SK-N-SH treated with all-trans-retinoic acid at 6 μM for 48 hours (cell line): ENCODE data around the gene PRX.

Experiments
- ATAC-seq: fragments of 200-7000 bp; cut with Tn5 transposase; 3 replicates; pipeline ENCODE4 v1.9.1; 2020; ENCODE audit warnings: mild to moderate bottlenecking, moderate library complexity
- ARNTL ChIP-seq: fragments of 450-650 bp; formaldehyde crosslinking; IDR thresholded peaks from 2 replicates; pipeline ENCODE4 v1.5.0; 2020; ENCODE audit warnings: low read depth, mild to moderate bottlenecking, moderate library complexity, borderline replicate concordance
- CSDC2 ChIP-seq: fragments of 250-450 bp; sonication (Bioruptor Pico); IDR thresholded peaks from 2 replicates; pipeline ENCODE4 v1.5.0; 2020; ENCODE audit warnings: mild to moderate bottlenecking, moderate library complexity
- ESRRG ChIP-seq: fragments of 250-450 bp; sonication (Bioruptor Pico); IDR thresholded peaks from 2 replicates; pipeline ENCODE4 v1.6.1; 2021; ENCODE audit warnings: mild to moderate bottlenecking
- GLIS3 ChIP-seq: fragments of 250-450 bp; sonication (Bioruptor Pico); IDR thresholded peaks from 2 replicates; pipeline ENCODE4 v1.5.0; 2020; ENCODE audit warnings: mild to moderate bottlenecking, moderate library complexity
- ISL1 ChIP-seq: fragments of 250-450 bp; sonication (Bioruptor Pico); IDR thresholded peaks from 2 replicates; pipeline ENCODE4 v2.1.2; 2022; ENCODE audit warnings: mild to moderate bottlenecking, moderate library complexity
- PATZ1 ChIP-seq: fragments of 250-450 bp; sonication (Bioruptor Pico); IDR thresholded peaks from 2 replicates; pipeline ENCODE4 v1.8.0; 2020; ENCODE audit warnings: mild to moderate bottlenecking, moderate library complexity, borderline replicate concordance
- POU6F1 ChIP-seq: fragments of 250-450 bp; sonication (Bioruptor Pico); IDR thresholded peaks from 2 replicates; pipeline ENCODE4 v1.8.0; 2021; ENCODE audit warnings: low read depth, mild to moderate bottlenecking, moderate library complexity, borderline replicate concordance
- PPARA ChIP-seq: fragments of 250-450 bp; sonication (Bioruptor Pico); IDR thresholded peaks from 2 replicates; pipeline ENCODE4 v1.5.0; 2020; ENCODE audit warnings: mild to moderate bottlenecking, borderline replicate concordance
- RARB ChIP-seq: fragments of 250-450 bp; sonication (Bioruptor Pico); IDR thresholded peaks from 2 replicates; pipeline ENCODE4 v1.8.0; 2021; ENCODE audit warnings: mild to moderate bottlenecking, moderate library complexity
- SNAI2 ChIP-seq: fragments of 250-450 bp; sonication (Bioruptor Pico); IDR thresholded peaks from 2 replicates; pipeline ENCODE4 v1.5.0; 2020; ENCODE audit warnings: mild to moderate bottlenecking, moderate library complexity
- TCF4 ChIP-seq: fragments of 250-450 bp; sonication (Bioruptor Pico); IDR thresholded peaks from 2 replicates; pipeline ENCODE4 v1.8.0; 2021; ENCODE audit warnings: mild to moderate bottlenecking, moderate library complexity, borderline replicate concordance
- TOX ChIP-seq: fragments of 250-450 bp; sonication (Bioruptor Pico); IDR thresholded peaks from 2 replicates; pipeline ENCODE4 v1.8.0; 2021; ENCODE audit warnings: mild to moderate bottlenecking, moderate library complexity, borderline replicate concordance
- TSHZ2 ChIP-seq: fragments of 250-450 bp; sonication (Bioruptor Pico); IDR thresholded peaks from 2 replicates; pipeline ENCODE4 v1.5.0; 2020; ENCODE audit warnings: mild to moderate bottlenecking, moderate library complexity
- ZC3H10 ChIP-seq: fragments of 250-450 bp; sonication (Bioruptor Pico); IDR thresholded peaks from 2 replicates; pipeline ENCODE4 v1.5.1; 2021; ENCODE audit warnings: mild to moderate bottlenecking, moderate library complexity
- ZFP3 ChIP-seq: fragments of 250-450 bp; sonication (Bioruptor Pico); IDR thresholded peaks from 2 replicates; pipeline ENCODE4 v1.5.0; 2020; ENCODE audit warnings: mild to moderate bottlenecking, moderate library complexity
- ZFP30 ChIP-seq: fragments of 450-650 bp; formaldehyde crosslinking; IDR thresholded peaks from 2 replicates; pipeline ENCODE4 v1.5.0; 2022; ENCODE audit warnings: mild to moderate bottlenecking, moderate library complexity
- ZNF565 ChIP-seq: fragments of 450-650 bp; formaldehyde crosslinking; conservative IDR thresholded peaks from 2 replicates; pipeline ENCODE4 v1.5.0; 2020; ENCODE audit warnings: low read depth, mild to moderate bottlenecking, moderate library complexity
- ZNF70 ChIP-seq: fragments of 450-650 bp; formaldehyde crosslinking; IDR thresholded peaks from 2 replicates; pipeline ENCODE4 v1.5.0; 2020; ENCODE audit warnings: mild to moderate bottlenecking, moderate library complexity
- ZNF8 ChIP-seq: fragments of 450-650 bp; formaldehyde crosslinking; IDR thresholded peaks from 2 replicates; pipeline ENCODE4 v1.5.0; 2020; ENCODE audit warnings: mild to moderate bottlenecking, moderate library complexity
- TF ChIP-seq, protein P1 (sequence below): fragments of 250-450 bp; sonication (Bioruptor Pico); IDR thresholded peaks from 2 replicates; pipeline ENCODE4 v1.5.1; 2021; ENCODE audit warnings: mild to moderate bottlenecking, moderate library complexity

The PRX gene

DNA sequence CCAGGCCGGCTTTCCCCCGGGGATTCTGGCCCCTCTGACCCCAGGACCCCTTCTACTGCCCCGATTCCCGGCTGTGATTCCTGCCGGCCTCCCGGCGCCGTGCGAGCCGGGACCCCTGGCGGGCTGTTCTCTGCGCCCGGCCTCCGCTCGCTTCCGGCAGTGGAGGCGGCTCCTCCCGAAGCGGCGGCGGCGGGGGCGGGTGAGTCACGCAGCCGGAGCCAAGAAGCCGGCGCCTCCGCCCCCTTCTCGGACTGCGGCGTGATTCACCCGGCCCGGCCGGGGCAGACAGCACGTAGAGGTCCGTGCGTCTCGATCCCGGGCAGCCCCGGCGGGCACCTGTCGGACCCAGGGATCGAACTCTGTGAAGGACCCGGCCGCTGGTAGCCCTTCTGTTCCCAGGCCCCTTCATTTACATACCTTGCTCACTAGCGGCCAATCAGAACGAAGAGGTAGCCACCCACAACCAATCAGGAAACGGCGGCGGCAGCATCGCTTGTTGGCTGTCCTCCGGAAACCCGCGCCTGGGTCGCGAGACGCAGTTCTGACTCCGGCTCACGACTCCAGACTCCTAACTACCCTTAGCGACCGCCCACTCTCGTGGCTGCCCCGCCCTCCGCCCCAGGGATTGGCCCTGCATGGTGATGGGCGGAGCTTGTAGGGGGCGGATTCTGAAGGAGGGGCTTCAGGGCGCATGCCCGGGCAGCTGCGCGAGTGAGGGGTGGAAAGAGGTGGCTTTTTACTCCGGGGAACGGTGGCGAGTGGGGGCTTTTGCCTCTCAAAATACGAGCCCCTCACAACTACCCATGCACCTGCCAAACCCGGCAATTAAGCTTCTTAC is 12.5 kb upstream of the PRX start, which contains the start of gene SERTAD1:
Gene SERTAD1 (minus strand): TSS at position 543 of the 838 bp plus-strand sequence. CDS start 2,446 bp downstream, outside the sequence.
- peak; percentile 86 for ATAC-seq
- TF ChIP-seq ZFP3 (CRISPR knock-in tag) (no peak), ZNF565 (CRISPR knock-in tag) (no peak), ZNF8 (CRISPR knock-in tag) (no peak), GLIS3 (CRISPR knock-in tag) (no peak), ISL1 (CRISPR knock-in tag) (no peak), TCF4 (CRISPR knock-in tag) (no peak), ARNTL (CRISPR knock-in tag) (no peak), ZC3H10 (CRISPR knock-in tag) (no peak), TSHZ2 (CRISPR knock-in tag) (no peak), ESRRG (CRISPR knock-in tag) (no peak), PATZ1 (CRISPR knock-in tag) (no peak), SNAI2 (CRISPR knock-in tag) (no peak)
- TF ChIP-seq, protein P1, sequence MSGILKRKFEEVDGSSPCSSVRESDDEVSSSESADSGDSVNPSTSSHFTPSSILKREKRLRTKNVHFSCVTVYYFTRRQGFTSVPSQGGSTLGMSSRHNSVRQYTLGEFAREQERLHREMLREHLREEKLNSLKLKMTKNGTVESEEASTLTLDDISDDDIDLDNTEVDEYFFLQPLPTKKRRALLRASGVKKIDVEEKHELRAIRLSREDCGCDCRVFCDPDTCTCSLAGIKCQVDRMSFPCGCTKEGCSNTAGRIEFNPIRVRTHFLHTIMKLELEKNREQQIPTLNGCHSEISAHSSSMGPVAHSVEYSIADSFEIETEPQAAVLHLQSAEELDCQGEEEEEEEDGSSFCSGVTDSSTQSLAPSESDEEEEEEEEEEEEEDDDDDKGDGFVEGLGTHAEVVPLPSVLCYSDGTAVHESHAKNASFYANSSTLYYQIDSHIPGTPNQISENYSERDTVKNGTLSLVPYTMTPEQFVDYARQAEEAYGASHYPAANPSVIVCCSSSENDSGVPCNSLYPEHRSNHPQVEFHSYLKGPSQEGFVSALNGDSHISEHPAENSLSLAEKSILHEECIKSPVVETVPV (CRISPR knock-in tag), result no peak

DNA sequence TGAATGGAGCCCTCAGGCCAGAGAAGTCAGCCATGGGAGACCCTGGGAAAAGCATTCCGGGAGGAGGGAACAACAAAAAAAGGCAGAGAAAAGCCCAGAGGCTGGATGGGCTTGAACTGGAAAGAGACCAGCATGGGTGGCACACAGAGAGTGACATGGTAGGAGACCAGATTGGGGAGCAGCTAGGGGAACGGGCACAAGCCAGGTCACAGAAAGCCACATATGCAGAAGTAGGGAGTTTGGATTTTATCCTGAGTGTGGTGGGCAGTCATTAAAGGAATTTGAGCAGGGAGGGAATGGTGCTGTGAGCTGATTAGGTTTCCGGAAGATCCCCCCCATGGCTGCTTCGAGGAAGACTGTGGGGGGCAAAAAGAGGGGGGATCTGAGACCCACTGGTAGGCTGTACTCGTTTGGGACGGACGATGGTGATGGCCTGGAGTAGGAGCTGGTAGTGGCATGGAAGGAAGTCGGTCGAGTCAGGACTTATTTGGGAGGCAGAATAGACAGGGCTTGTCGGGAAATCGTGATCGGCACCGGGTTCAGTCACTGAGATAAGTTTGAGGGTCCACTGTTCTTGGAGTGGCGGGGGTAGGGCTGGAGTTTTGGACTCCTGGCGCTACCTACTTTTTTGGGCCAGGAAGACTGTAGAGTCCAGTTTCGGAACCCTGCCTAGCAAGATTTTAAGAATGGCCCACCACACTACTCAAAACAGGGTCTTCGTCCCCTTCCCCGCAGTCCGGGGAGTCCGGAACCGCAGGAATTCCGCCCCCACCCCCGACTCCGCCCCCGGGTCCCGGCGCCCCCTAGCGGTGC is 11.7 kb upstream of the PRX start:
- ATAC-seq, result no peak
- TF ChIP-seq TOX (no peak), ZFP3 (CRISPR knock-in tag) (no peak), ZNF565 (CRISPR knock-in tag) (no peak), ZC3H10 (CRISPR knock-in tag) (no peak), GLIS3 (CRISPR knock-in tag) (no peak), ZNF70 (no peak), CSDC2 (CRISPR knock-in tag) (no peak), PPARA (CRISPR knock-in tag) (no peak), ESRRG (CRISPR knock-in tag) (no peak), ZNF8 (CRISPR knock-in tag) (no peak), TSHZ2 (CRISPR knock-in tag) (no peak), ZFP30 (CRISPR knock-in tag) (no peak), TCF4 (CRISPR knock-in tag) (no peak), RARB (CRISPR knock-in tag) (no peak), POU6F1 (CRISPR knock-in tag) (no peak), SNAI2 (CRISPR knock-in tag) (no peak), PATZ1 (CRISPR knock-in tag) (no peak)
- TF ChIP-seq, protein P1 (CRISPR knock-in tag), result no peak
